Immature natural killer cell (primary cell): Measurements from ENCODE around the gene SKIC3. TPM values are rescaled to one million over a fixed set of nuclear protein-coding genes. Genes with fewer than 3 reads are reported as not detected.

Experiments
- DNase-seq, 3 donors: peaks; one replicate each; pipeline ENCODE4 v3.0.0; 2022; ENCODE audit warnings: mixed read lengths in 1 of 3
- H3K27ac Mint-ChIP-seq, 6 donors: one replicate each; pipeline ENCODE4 v1.8.0; 2020; ENCODE audit warnings: mixed read lengths in 6 of 6, mild to moderate bottlenecking in 5 of 6, inconsistent platforms in 4 of 6, moderate library complexity in 3 of 6
- H3K27me3 Mint-ChIP-seq, 3 donors: one replicate each; pipeline ENCODE4 v1.8.0; 2020 to 2021; ENCODE audit warnings: low read depth in 3 of 3, mild to moderate bottlenecking in 3 of 3, mixed read lengths in 3 of 3, moderate library complexity in 3 of 3, inconsistent platforms in 1 of 3
- H3K36me3 Mint-ChIP-seq, 3 donors: one replicate each; pipeline ENCODE4 v1.8.0; 2020; ENCODE audit warnings: mixed read lengths in 3 of 3, inconsistent platforms in 2 of 3, mild to moderate bottlenecking in 2 of 3
- H3K4me1 Mint-ChIP-seq, 2 donors: one replicate each; pipeline ENCODE4 v1.8.0; 2020; ENCODE audit warnings: inconsistent platforms in 2 of 2, mild to moderate bottlenecking in 2 of 2, mixed read lengths in 2 of 2, moderate library complexity in 1 of 2
- H3K4me3 Mint-ChIP-seq, 5 donors: one replicate each; pipeline ENCODE4 v1.8.0; 2020; ENCODE audit warnings: mild to moderate bottlenecking in 5 of 5, mixed read lengths in 5 of 5, inconsistent platforms in 3 of 5, moderate library complexity in 3 of 5
- H3K9me3 Mint-ChIP-seq, 6 donors: one replicate each; pipeline ENCODE4 v1.8.0; 2020; ENCODE audit warnings: mild to moderate bottlenecking in 6 of 6, mixed read lengths in 6 of 6, inconsistent platforms in 4 of 6, moderate library complexity in 3 of 6
- polyA plus RNA-seq, 3 donors: library from polyadenylated mRNA; unstranded; fragments of 300-500 nt; fragmentation: Illumina TruSeq; gene quantifications; one replicate each; pipeline ENCODE4 v1.2.3, GENCODE V29; 2021

SKIC3 gene
- polyA plus RNA-seq, result 10 to 100 TPM; 34.4 to 52.7 (median 50.2) TPM

- H3K9me3 Mint-ChIP-seq, result no peaks in the 10 kb centered on the region
- DNase-seq, result peak; percentile 95 to 96 (median 96)
- H3K4me1 Mint-ChIP-seq, result peaks cover 44 to 62% of the 10 kb centered on the region in 2 donors
- peak within 1 kb of the TSS; percentile 89 to 99 (median 96) for H3K27ac Mint-ChIP-seq
- peak within 1 kb of the TSS; percentile 93 to 98 (median 98) for H3K4me3 Mint-ChIP-seq
- no peaks in the 10 kb centered on the region for H3K36me3 Mint-ChIP-seq
- peaks cover 4 to 9% (median 7%) of the 10 kb centered on the region in 3 donors for H3K27me3 Mint-ChIP-seq
Measured at GRCh38 chr5:95554647-95555548, at the start of gene SKIC3, which contains the start of gene ARSK. SKIC3 (minus strand) TSS chr5:95554977; CDS start chr5:95547150, 7,827 bp downstream. ARSK (plus strand) TSS chr5:95555101; CDS start chr5:95555279, 178 bp downstream.

- Mint-ChIP-seq H3K4me1 (no peaks in the 10 kb centered on the region), H3K27ac (no peak overlapping the region)
- DNase-seq, result no peak
Measured at GRCh38 chr5:95600557-95600956, 45.8 kb upstream of the SKIC3 start.

DNA sequence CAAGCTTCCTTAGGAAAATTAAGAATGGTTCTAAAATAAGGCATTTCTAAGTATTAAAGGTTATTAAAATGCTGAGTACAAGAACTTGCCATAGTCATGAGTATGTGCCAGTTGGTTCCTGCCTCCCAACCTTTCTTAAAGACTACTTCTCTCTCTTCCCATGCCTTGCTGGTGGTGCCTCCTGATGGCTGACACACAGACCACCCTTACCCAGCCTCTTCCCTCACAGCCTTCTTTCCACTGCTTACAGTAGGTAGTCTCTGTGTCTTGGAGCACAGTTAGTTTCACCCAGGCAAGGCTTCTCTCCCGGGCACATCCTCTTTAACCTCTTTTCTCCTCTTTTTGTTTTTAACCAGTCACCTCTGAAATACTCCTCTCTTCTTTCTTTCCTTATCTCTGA lies 44.5 kb upstream of the SKIC3 start:
- H3K36me3 Mint-ChIP-seq, result peaks cover 5 to 13% (median 8%) of the 10 kb centered on the region in 3 donors
- no peaks in the 10 kb centered on the region for H3K27me3 Mint-ChIP-seq
- no peak for DNase-seq
- H3K9me3 Mint-ChIP-seq, result no peaks in the 10 kb centered on the region
- H3K4me1 Mint-ChIP-seq, result no peaks in the 10 kb centered on the region
- H3K4me3 Mint-ChIP-seq, result no peak overlapping the region
- H3K27ac Mint-ChIP-seq, result no peak overlapping the region

More at GRCh38 chr5:95600557-95600956, 45.8 kb upstream of the SKIC3 start:
- H3K9me3 Mint-ChIP-seq, result no peaks in the 10 kb centered on the region
- H3K4me3 Mint-ChIP-seq, result no peak overlapping the region
- no peaks in the 10 kb centered on the region for H3K27me3 Mint-ChIP-seq
- peaks cover 8 to 16% (median 11%) of the 10 kb centered on the region in 3 donors for H3K36me3 Mint-ChIP-seq

DNA sequence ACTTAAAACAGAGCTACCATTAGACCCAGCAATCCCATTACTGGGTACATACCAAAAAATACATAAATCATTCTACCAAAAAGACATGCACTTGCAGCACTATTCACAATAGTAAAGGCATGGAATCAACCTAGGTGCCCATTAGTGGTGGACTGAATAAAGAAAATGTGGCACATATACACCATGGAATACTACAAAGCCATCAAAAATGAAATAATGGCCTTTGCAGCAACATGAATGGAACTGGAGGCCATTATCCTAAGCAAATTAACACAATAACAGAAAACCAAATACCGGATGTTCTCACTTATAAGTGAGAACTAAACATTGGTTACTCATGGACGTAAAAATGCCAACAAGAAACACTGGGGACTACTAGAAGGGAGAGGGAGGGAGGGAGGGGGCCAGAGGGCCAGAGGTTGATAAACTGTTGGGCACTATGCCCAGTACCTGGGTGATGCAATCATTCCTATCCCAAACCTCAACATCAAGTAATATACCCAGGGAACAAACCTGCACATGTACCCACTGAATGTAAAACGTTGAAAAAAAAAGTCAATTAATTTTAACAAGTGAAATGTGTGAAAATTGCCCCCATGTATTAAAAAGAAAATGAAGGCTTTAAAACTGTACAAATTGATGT lies 40.6 kb upstream of the SKIC3 start:
- peaks cover 3 to 13% (median 4%) of the 10 kb centered on the region in 3 donors for H3K36me3 Mint-ChIP-seq
- no peak for DNase-seq
- no peak overlapping the region for H3K4me3 Mint-ChIP-seq
- no peak overlapping the region for H3K27ac Mint-ChIP-seq
- no peaks in the 10 kb centered on the region for H3K27me3 Mint-ChIP-seq
- H3K9me3 Mint-ChIP-seq, result no peaks in the 10 kb centered on the region
- peaks cover 3 to 6% of the 10 kb centered on the region in 2 donors for H3K4me1 Mint-ChIP-seq

DNA sequence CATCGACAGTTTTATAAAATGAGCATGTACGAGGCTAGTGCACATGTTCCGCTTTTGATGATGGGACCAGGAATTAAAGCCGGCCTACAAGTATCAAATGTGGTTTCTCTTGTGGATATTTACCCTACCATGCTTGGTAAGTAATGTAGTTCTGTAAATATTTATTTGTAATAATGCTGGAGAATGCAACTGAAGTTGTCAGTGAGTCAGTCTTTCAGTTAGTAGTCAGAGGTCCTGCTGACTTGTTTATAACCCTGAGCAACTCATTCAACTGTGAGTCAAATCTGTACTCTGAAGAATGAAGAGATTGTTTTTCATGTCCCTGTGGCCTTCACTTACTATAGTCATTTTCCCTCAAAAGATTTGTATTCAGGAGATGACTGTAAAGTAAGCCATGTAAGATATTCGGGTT lies 36.7 kb upstream of the SKIC3 start:
- no peaks in the 10 kb centered on the region for H3K9me3 Mint-ChIP-seq
- peaks cover 3 to 13% (median 4%) of the 10 kb centered on the region in 3 donors for H3K36me3 Mint-ChIP-seq
- no peak overlapping the region for H3K27ac Mint-ChIP-seq
- H3K4me1 Mint-ChIP-seq, result peaks cover 3 to 6% of the 10 kb centered on the region in 2 donors
- H3K4me3 Mint-ChIP-seq, result no peak overlapping the region
- no peaks in the 10 kb centered on the region for H3K27me3 Mint-ChIP-seq
- no peak for DNase-seq

DNA sequence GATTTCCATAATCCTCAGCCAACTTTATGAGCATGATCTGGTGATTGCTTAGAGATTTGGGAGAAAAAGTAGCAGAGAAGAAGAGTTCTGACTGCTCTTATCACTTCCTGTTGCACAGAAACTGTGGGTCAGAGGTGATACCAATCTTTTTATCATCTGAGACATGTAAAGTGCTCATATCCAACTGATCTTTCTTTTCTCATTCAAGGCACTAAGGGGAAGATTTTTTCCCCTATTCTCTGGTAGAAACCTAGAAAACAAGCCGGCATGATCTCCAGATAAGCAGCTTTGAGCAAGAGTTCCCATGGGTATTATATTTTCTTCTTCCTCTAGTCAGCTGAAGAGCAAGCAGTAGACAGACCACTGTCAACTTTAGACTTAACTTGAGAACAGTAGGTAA lies 36.1 kb upstream of the SKIC3 start:
- DNase-seq, result no peak
- Mint-ChIP-seq H3K27me3 (no peaks in the 10 kb centered on the region), H3K27ac (peak overlapping the region in 1 of 6 donors; percentile 20), H3K36me3 (peaks cover 3 to 11% (median 4%) of the 10 kb centered on the region in 3 donors), H3K4me3 (no peak overlapping the region), H3K4me1 (peaks cover 3 to 6% of the 10 kb centered on the region in 2 donors), H3K9me3 (no peaks in the 10 kb centered on the region)

DNA sequence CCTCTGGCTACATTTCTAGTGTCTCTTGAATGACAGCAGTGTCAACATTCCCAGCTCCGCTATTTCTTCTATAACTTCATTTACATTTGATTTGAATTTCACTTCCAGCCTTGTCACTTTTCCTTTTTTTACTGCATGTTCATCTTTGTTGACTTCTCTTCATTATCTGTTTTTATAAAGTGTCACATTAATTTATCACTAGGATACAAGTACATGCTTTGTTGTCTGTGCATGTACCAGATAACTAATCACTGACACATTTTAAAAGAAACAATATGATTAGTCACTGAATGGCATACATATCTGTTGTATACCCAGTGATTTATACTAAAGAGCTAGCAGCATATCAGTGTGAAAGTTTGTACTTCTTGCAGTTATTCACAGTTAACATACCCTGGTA lies 29.2 kb upstream of the SKIC3 start:
- DNase-seq, result no peak
- Mint-ChIP-seq H3K27me3 (no peaks in the 10 kb centered on the region), H3K4me1 (no peaks in the 10 kb centered on the region), H3K27ac (no peak overlapping the region), H3K9me3 (peaks cover 0 to 1% (median 0%) of the 10 kb centered on the region in 6 donors), H3K4me3 (no peak overlapping the region), H3K36me3 (peaks cover 5 to 26% (median 16%) of the 10 kb centered on the region in 3 donors)

DNA sequence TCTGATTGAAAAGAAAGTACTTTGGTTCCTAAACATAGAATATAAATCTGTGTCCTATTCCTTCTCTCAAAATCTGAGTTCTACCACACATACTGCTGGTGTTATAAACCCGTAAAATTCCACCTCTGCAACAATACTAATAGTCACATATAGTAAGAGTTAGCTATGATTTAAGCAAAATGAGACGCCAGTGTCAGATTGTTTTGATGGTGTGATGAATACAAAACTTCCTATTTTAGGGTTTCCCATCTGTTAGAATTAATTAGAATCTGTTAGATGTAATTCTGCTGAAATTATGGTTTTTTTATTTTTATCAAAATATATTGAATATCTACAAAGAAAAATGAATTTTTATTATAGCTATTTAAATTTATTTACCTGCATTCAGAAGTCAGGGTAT lies 26.8 kb upstream of the SKIC3 start:
- Mint-ChIP-seq H3K9me3 (peaks cover 0 to 1% (median 0%) of the 10 kb centered on the region in 6 donors), H3K27me3 (no peaks in the 10 kb centered on the region), H3K4me1 (no peaks in the 10 kb centered on the region), H3K36me3 (peaks cover 5 to 23% (median 20%) of the 10 kb centered on the region in 3 donors), H3K4me3 (no peak overlapping the region), H3K27ac (no peak overlapping the region)
- no peak for DNase-seq

DNA sequence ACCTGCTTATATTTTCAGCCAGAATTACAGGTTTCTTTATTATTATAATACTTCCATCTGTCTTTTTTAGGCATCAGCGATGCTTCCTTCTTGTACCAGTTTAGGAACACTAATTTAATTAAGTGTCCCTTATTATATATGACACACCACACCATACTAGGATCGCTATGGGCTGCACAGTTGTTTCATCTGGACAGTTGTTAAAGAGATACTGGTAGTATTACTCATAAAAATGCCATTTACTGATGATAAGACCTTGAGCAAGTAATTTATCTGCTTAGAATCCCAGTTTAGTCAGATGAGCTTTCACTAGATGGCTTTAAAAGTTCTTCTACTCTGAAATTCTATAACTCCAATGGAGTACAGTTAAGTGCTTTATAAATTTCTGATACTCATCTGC lies 17.2 kb upstream of the SKIC3 start:
- H3K27me3 Mint-ChIP-seq, result no peaks in the 10 kb centered on the region
- DNase-seq, result no peak
- H3K36me3 Mint-ChIP-seq, result peaks cover 10 to 32% (median 24%) of the 10 kb centered on the region in 3 donors
- no peak overlapping the region for H3K27ac Mint-ChIP-seq
- H3K4me1 Mint-ChIP-seq, result no peaks in the 10 kb centered on the region
- H3K9me3 Mint-ChIP-seq, result no peaks in the 10 kb centered on the region
- no peak overlapping the region for H3K4me3 Mint-ChIP-seq

- no peaks in the 10 kb centered on the region for H3K27me3 Mint-ChIP-seq
- H3K4me3 Mint-ChIP-seq, result no peak overlapping the region
- no peak for DNase-seq
- peaks cover 4 to 25% (median 8%) of the 10 kb centered on the region in 3 donors for H3K36me3 Mint-ChIP-seq
- H3K9me3 Mint-ChIP-seq, result peaks cover 0 to 2% (median 0%) of the 10 kb centered on the region in 6 donors
- H3K4me1 Mint-ChIP-seq, result no peaks in the 10 kb centered on the region
- no peak overlapping the region for H3K27ac Mint-ChIP-seq
Measured at GRCh38 chr5:95565280-95565920, 10.6 kb upstream of the SKIC3 start.

DNA sequence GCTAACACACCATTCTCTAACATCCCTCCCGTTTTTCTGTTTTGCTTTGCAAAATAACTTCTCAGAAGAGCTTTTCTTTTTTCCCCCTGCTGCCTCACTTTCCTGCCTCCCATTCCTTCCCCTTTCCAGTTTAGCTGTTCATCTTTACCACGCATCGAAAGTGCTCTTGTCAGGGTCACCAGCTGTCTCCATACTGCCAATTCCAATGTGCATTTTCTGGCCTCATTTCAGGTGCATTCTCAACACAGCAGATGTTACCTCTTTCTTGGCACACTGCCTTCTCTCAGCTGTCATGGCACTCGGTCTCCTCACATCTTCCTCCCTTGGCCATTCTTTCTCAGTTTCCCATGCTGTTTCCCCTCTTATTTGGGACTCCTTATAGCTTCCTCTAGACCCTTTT lies 9.7 kb upstream of the SKIC3 start:
- H3K27ac Mint-ChIP-seq, result peak overlapping the region in 1 of 6 donors; percentile 11

GRCh38 chr5:95563367-95563766 lies 8.6 kb upstream of the SKIC3 start:
- peaks cover 0 to 2% (median 0%) of the 10 kb centered on the region in 6 donors for H3K9me3 Mint-ChIP-seq
- H3K27ac Mint-ChIP-seq, result no peak overlapping the region
- no peak for DNase-seq
- peaks cover 0 to 1% of the 10 kb centered on the region in 2 donors for H3K4me1 Mint-ChIP-seq
- no peak overlapping the region for H3K4me3 Mint-ChIP-seq
- H3K27me3 Mint-ChIP-seq, result no peaks in the 10 kb centered on the region
- H3K36me3 Mint-ChIP-seq, result peaks cover 4 to 18% (median 8%) of the 10 kb centered on the region in 3 donors

More for the DNA sequence above, 9.7 kb upstream of the SKIC3 start:
- no peak overlapping the region for H3K4me3 Mint-ChIP-seq
- peaks cover 0 to 2% (median 0%) of the 10 kb centered on the region in 6 donors for H3K9me3 Mint-ChIP-seq
- H3K4me1 Mint-ChIP-seq, result peaks cover 0 to 1% of the 10 kb centered on the region in 2 donors
- H3K36me3 Mint-ChIP-seq, result peaks cover 4 to 21% (median 8%) of the 10 kb centered on the region in 3 donors
- no peak for DNase-seq
- H3K27me3 Mint-ChIP-seq, result no peaks in the 10 kb centered on the region

- peaks cover 0 to 1% of the 10 kb centered on the region in 2 donors for H3K4me1 Mint-ChIP-seq
- no peak for DNase-seq
- no peaks in the 10 kb centered on the region for H3K27me3 Mint-ChIP-seq
- peaks cover 0 to 2% (median 0%) of the 10 kb centered on the region in 6 donors for H3K9me3 Mint-ChIP-seq
- no peak overlapping the region for H3K27ac Mint-ChIP-seq
- H3K4me3 Mint-ChIP-seq, result no peak overlapping the region
- H3K36me3 Mint-ChIP-seq, result peaks cover 4 to 12% (median 8%) of the 10 kb centered on the region in 3 donors
Measured at GRCh38 chr5:95562282-95562681, 7.5 kb upstream of the SKIC3 start.
